GM23338 (cell line): ENCODE results near the gene TRIO.

ENCODE experiments used
- CTCF ChIP-seq, 2 experiments: fragments of 200-600 bp in 1 of 2; sonication (generic) in 1 of 2; conservative IDR thresholded peaks; 2 replicates each; pipeline versions ENCODE4 v1.5.1 to v1.6.1; 2016 to 2017; ENCODE audit warnings: antibody characterized with exemption in 2 of 2, low read depth in 2 of 2, mild to moderate bottlenecking in 2 of 2, moderate library complexity in 1 of 2
- EZH2 ChIP-seq: fragments of 200-600 bp; sonication (generic); IDR thresholded peaks from one replicate; pipeline ENCODE4 v1.8.0; 2017; ENCODE audit warnings: antibody characterized with exemption, mild to moderate bottlenecking, low read depth; ENCODE audit not compliant: unreplicated experiment
- EZH2phosphoT487 ChIP-seq: fragments of 200-600 bp; sonication (generic); IDR thresholded peaks from one replicate; pipeline ENCODE4 v1.8.1; 2018; ENCODE audit warnings: antibody characterized with exemption; ENCODE audit not compliant: unreplicated experiment
- REST ChIP-seq: IDR thresholded peaks from one replicate; pipeline ENCODE4 v1.6.1; 2018; ENCODE audit warnings: antibody characterized with exemption; ENCODE audit not compliant: unreplicated experiment

GRCh38 chr5:14102666-14103065 is 40.5 kb upstream of the TRIO start:
- TF ChIP-seq EZH2phosphoT487 = no peak
- TF ChIP-seq REST = no peak
- no peak for TF ChIP-seq EZH2
- no peak for TF ChIP-seq CTCF (conservative IDR thresholded peaks at IDR 0.05; ENCODE audit: low read depth in 2 of 2)
